HCT116 (cell line): ENCODE data around the gene NPNT. TPM values are rescaled to one million over a fixed set of nuclear protein-coding genes. Genes with fewer than 3 reads are reported as not detected.

Experiments
- ATAC-seq: fragments of 200-7000 bp; cut with Tn5 transposase; 2 replicates; pipeline ENCODE4 v1.9.1; 2020; ENCODE audit warnings: mild to moderate bottlenecking, moderate library complexity
- BruUV-seq: library from RNA; stranded (reverse); fragments of 400-500 nt; replicated peaks from 2 replicates; lab custom pipeline; 2021; lab: Mats Ljungman, UMichigan
- CTCF ChIA-PET: fragments of 300-600 bp; sonication (Branson Sonifier 250); formaldehyde crosslinking; loops from one replicate; lab custom pipeline; 2021; ENCODE audit warnings: antibody characterized with exemption; lab: Charles Lee
- POLR2A ChIA-PET: fragments of 300-600, 350-600 bp; sonication (Branson Sonifier 250); formaldehyde crosslinking; loops from one replicate; lab custom pipeline; 2021; ENCODE audit warnings: antibody characterized with exemption; lab: Charles Lee
- RAD21 ChIA-PET, 2 experiments: fragments of 300-600 bp; sonication (Branson Sonifier 250); formaldehyde crosslinking; loops; one replicate each; lab custom pipeline; 2023; ENCODE audit warnings: low total read pairs in 2 of 2; ENCODE audit not compliant: uncharacterized antibody in 2 of 2, unreplicated experiment in 2 of 2, low non-redundant PET in 1 of 2; lab: Charles Lee
- DNase-seq: peaks from one replicate; pipeline ENCODE4 v3.0.0-alpha.2; 2010; ENCODE audit warnings: low read depth, low spot score
- H2AFZ ChIP-seq: fragments of 200-600 bp; shearing (Covaris generic), sonication (generic); 2 replicates; pipeline ENCODE4 v1.6.1; 2017; ENCODE audit warnings: low read depth, mixed run types, mixed read lengths, antibody characterized with exemption, low read length; ENCODE audit not compliant: poor library complexity, severe bottlenecking
- H3K27ac ChIP-seq: 2 replicates; pipeline ENCODE4 v1.5.1; 2012; ENCODE audit warnings: low read depth, low read length
- H3K27me3 ChIP-seq: fragments of 200-600 bp; sonication (generic); 2 replicates; pipeline ENCODE4 v1.6.1; 2016; ENCODE audit warnings: mixed run types, low read length, mixed read lengths; ENCODE audit not compliant: insufficient read depth
- H3K36me3 ChIP-seq, 2 experiments: fragments of 200-500 bp in 1 of 2; fragments of 200-600 bp in 1 of 2; sonication (Bioruptor generic) in 1 of 2; sonication (generic) in 1 of 2; 2 replicates each; pipeline versions ENCODE4 v1.5.1 to v1.6.1; 2014 to 2016; ENCODE audit warnings: low read length in 2 of 2, inconsistent platforms in 1 of 2, mixed read lengths in 1 of 2, mixed run types in 1 of 2; ENCODE audit not compliant: insufficient read depth in 2 of 2, control insufficient read depth in 1 of 2
- H3K4me1 ChIP-seq, 2 experiments: fragments of 200-600 bp in 1 of 2; sonication (generic) in 1 of 2; 2 replicates each; pipeline versions ENCODE4 v1.5.1 to v1.6.1; 2012 to 2017; ENCODE audit warnings: low read length in 2 of 2, inconsistent platforms in 1 of 2, mild to moderate bottlenecking in 1 of 2, mixed read lengths in 1 of 2, mixed run types in 1 of 2, moderate library complexity in 1 of 2; ENCODE audit not compliant: insufficient read depth in 2 of 2, control insufficient read depth in 1 of 2
- H3K4me2 ChIP-seq: fragments of 200-600 bp; sonication (generic); 2 replicates; pipeline ENCODE4 v1.6.1; 2017; ENCODE audit warnings: mixed run types, low read length, mixed read lengths
- H3K4me3 ChIP-seq, 2 experiments: fragments of 200-600 bp in 1 of 2; sonication (generic) in 1 of 2; replicated peaks in 1 of 2; 2 replicates each; pipeline ENCODE4 v1.5.1; 2011 to 2016; ENCODE audit warnings: low read length in 2 of 2, control low read depth in 1 of 2, low read depth in 1 of 2, mild to moderate bottlenecking in 1 of 2, mixed read lengths in 1 of 2, mixed run types in 1 of 2
- H3K79me2 ChIP-seq: fragments of 200-600 bp; sonication (generic); 2 replicates; pipeline ENCODE4 v1.6.1; 2017; ENCODE audit warnings: mild to moderate bottlenecking, mixed run types, low read length, moderate library complexity, mixed read lengths; ENCODE audit not compliant: insufficient read depth
- H3K9ac ChIP-seq: fragments of 200-600 bp; sonication (generic); 2 replicates; pipeline ENCODE4 v1.6.1; 2016; ENCODE audit warnings: low read length, mixed read lengths
- H3K9me2 ChIP-seq: fragments of 200-600 bp; sonication (generic), shearing (Covaris generic); 2 replicates; pipeline ENCODE4 v1.6.1; 2017; ENCODE audit warnings: mixed run types, mild to moderate bottlenecking, moderate library complexity; ENCODE audit not compliant: insufficient read depth
- H3K9me3 ChIP-seq, 2 experiments: fragments of 200-500 bp in 1 of 2; fragments of 200-600 bp in 1 of 2; sonication (Bioruptor generic) in 1 of 2; sonication (generic) in 1 of 2; 2 replicates each; pipeline ENCODE4 v1.6.1; 2014 to 2017; ENCODE audit warnings: low read length in 2 of 2, mixed read lengths in 2 of 2, inconsistent platforms in 1 of 2, low read depth in 1 of 2, mild to moderate bottlenecking in 1 of 2, mixed run types in 1 of 2, moderate library complexity in 1 of 2; ENCODE audit not compliant: control insufficient read depth in 1 of 2, insufficient read depth in 1 of 2
- H4K20me1 ChIP-seq: fragments of 200-600 bp; sonication (generic), shearing (Covaris generic); 2 replicates; pipeline ENCODE4 v1.6.1; 2017; ENCODE audit warnings: mixed run types, mild to moderate bottlenecking, moderate library complexity; ENCODE audit not compliant: insufficient read depth
- CEBPB ChIP-seq: IDR thresholded peaks from 2 replicates; pipeline ENCODE4 v1.6.1; 2012; ENCODE audit warnings: low read depth
- CTCF ChIP-seq, 3 experiments: fragments of 200-600 bp in 1 of 3; sonication (generic) in 1 of 3; IDR thresholded peaks in 2 of 3; conservative IDR thresholded peaks in 1 of 3; 2 replicates each; pipeline ENCODE4 v1.5.1; 2012 to 2017; ENCODE audit warnings: low read depth in 2 of 3, low read length in 2 of 3, antibody characterized with exemption in 1 of 3, borderline replicate concordance in 1 of 3, control low read depth in 1 of 3, mild to moderate bottlenecking in 1 of 3, mixed read lengths in 1 of 3, mixed run types in 1 of 3, moderate library complexity in 1 of 3; ENCODE audit not compliant: insufficient read depth in 1 of 3
- EGR1 ChIP-seq: IDR thresholded peaks from 2 replicates; pipeline ENCODE4 v1.6.1; 2012; ENCODE audit warnings: low read depth
- ELF1 ChIP-seq: IDR thresholded peaks from 2 replicates; pipeline ENCODE4 v1.6.1; 2012; ENCODE audit warnings: low read depth, borderline replicate concordance
- EZH2phosphoT487 ChIP-seq: fragments of 200-600 bp; IDR thresholded peaks from 2 replicates; pipeline ENCODE4 v1.6.1; 2018; ENCODE audit warnings: antibody characterized with exemption, borderline replicate concordance
- FOSL1 ChIP-seq: IDR thresholded peaks from 2 replicates; pipeline ENCODE4 v1.6.1; 2012; ENCODE audit warnings: low read depth
- MAX ChIP-seq: IDR thresholded peaks from 2 replicates; pipeline ENCODE4 v1.6.1; 2012
- POLR2A ChIP-seq: IDR thresholded peaks from 2 replicates; pipeline ENCODE4 v1.7.0; 2011; ENCODE audit warnings: borderline replicate concordance; ENCODE audit not compliant: insufficient read depth, insufficient read length; ENCODE audit errors: extremely low read depth
- POLR2AphosphoS5 ChIP-seq: IDR thresholded peaks from 2 replicates; pipeline ENCODE4 v1.6.1; 2011; ENCODE audit warnings: mild to moderate bottlenecking, low read depth, low read length, moderate library complexity
- SP1 ChIP-seq: IDR thresholded peaks from 2 replicates; pipeline ENCODE4 v1.6.1; 2012; ENCODE audit warnings: low read depth
- SRF ChIP-seq: IDR thresholded peaks from 2 replicates; pipeline ENCODE4 v1.6.1; 2012; ENCODE audit warnings: low read depth
- ZFX ChIP-seq: fragments of 450-650 bp; IDR thresholded peaks from 2 replicates; pipeline ENCODE4 v1.6.1; 2017
- intact Hi-C: fragments of 100-400 bp; cut with micrococcal nuclease; formaldehyde crosslinking; loops from 2 replicates; pipeline ENCODE4 v1.10.0; 2022
- total RNA-seq: library from RNA; stranded (reverse); gene quantifications from one replicate; pipeline ENCODE4 v1.2.1, GENCODE V29; 2021; ENCODE audit not compliant: unreplicated experiment

The NPNT gene
- total RNA-seq, 1 experiment from 2014 or later, result 15.8 TPM

GRCh38 chr4:106011387-106011786 is 116.1 kb downstream of the NPNT start:
- no peaks in the 10 kb centered on the region for H3K9me2 ChIP-seq
- no peak overlapping the region for H3K4me2 ChIP-seq
- ATAC-seq (no peak), DNase-seq (no peak)
- no peaks in the 10 kb centered on the region for H3K9me3 ChIP-seq
- H4K20me1 ChIP-seq, result no peaks in the 10 kb centered on the region
- intact Hi-C loops, result no loop called here
- no peaks in the 10 kb centered on the region for H3K4me1 ChIP-seq
- H3K27me3 ChIP-seq, result no peaks in the 10 kb centered on the region
- ChIA-PET POLR2A (no interaction called here), RAD21 (no interaction called here), CTCF (no interaction called here)
- no TSS peak for BruUV-seq
- no peak overlapping the region for H3K9ac ChIP-seq
- H3K27ac ChIP-seq, result no peak overlapping the region
- H3K36me3 ChIP-seq, result no peaks in the 10 kb centered on the region
- no peak overlapping the region for H2AFZ ChIP-seq
- TF ChIP-seq ELF1, result no peak
- no peak for TF ChIP-seq FOSL1
- no peak for TF ChIP-seq SRF
- no peak for TF ChIP-seq CEBPB
- TF ChIP-seq EGR1, result no peak
- TF ChIP-seq SP1, result no peak
- TF ChIP-seq ZFX, result no peak
- H3K79me2 ChIP-seq, result no peaks in the 10 kb centered on the region
- H3K4me3 ChIP-seq, result no peak overlapping the region

- CTCF ChIA-PET, result no interaction called here
- Histone ChIP-seq H4K20me1 (no peaks in the 10 kb centered on the region), H3K9me2 (no peaks in the 10 kb centered on the region), H3K27me3 (no peaks in the 10 kb centered on the region), H3K9me3 (no peaks in the 10 kb centered on the region), H3K4me1 (no peaks in the 10 kb centered on the region), H3K4me3 (no peak overlapping the region), H2AFZ (no peak overlapping the region), H3K36me3 (no peaks in the 10 kb centered on the region), H3K79me2 (no peaks in the 10 kb centered on the region), H3K27ac (no peak overlapping the region), H3K4me2 (no peak overlapping the region), H3K9ac (no peak overlapping the region)
- TF ChIP-seq SP1 (no peak), CTCF (IDR thresholded peaks at IDR 0.05 in 2 of 3, conservative IDR thresholded peaks at IDR 0.05 in 1 of 3; ENCODE audit: borderline replicate concordance in 1 of 3, insufficient read depth in 1 of 3, low read depth in 2 of 3, low read length in 2 of 3) (no peak), POLR2A (no peak), MAX (no peak), EGR1 (no peak), EZH2phosphoT487 (no peak), SRF (no peak), ZFX (no peak), POLR2AphosphoS5 (no peak), FOSL1 (no peak)
- ATAC-seq (no peak), DNase-seq (no peak)
- POLR2A ChIA-PET, result no interaction called here
- intact Hi-C loops, result no loop called here
- RAD21 ChIA-PET, result no interaction called here
- BruUV-seq, result no TSS peak
Observed at GRCh38 chr4:106017975-106018374, 122.7 kb downstream of the NPNT start.
